GM15510 (cell line): Measurements from ENCODE around the gene ATP2A2.

Source experiments
- POLR2A ChIP-seq: IDR thresholded peaks from 3 replicates; pipeline ENCODE4 v1.6.1; 2011; ENCODE audit warnings: borderline replicate concordance; ENCODE audit not compliant: insufficient read length; ENCODE audit errors: extremely low read depth

ATP2A2 gene

GRCh38 chr12:110340706-110341105, 59.7 kb downstream of the ATP2A2 start:
- no peak for TF ChIP-seq POLR2A

GRCh38 chr12:110342157-110342556, 61.1 kb downstream of the ATP2A2 start:
- no peak for TF ChIP-seq POLR2A

- TF ChIP-seq POLR2A = no peak
These were observed 62.1 kb downstream of the ATP2A2 start for GRCh38 chr12:110343114-110343513.

- no peak for TF ChIP-seq POLR2A
These were observed 62.9 kb downstream of the ATP2A2 start for GRCh38 chr12:110343736-110344555.

DNA sequence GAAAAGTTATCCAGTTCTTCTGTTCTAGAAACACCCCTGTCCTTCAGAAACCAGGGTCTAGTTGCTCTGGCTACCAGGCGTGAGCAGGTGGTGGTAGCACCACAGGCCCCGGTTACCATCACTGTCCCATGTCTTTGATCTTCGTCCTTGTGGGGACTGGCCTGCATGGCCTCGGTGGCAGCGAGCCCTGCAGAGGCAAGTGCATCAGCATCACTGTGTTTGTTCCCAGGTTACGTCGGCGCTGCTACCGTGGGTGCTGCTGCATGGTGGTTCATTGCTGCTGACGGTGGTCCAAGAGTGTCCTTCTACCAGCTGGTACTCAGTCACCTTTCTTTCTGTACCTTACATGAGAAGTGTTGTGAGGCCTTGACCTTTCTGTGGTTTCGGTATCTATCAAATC, 63.6 kb downstream of the ATP2A2 start:
- TF ChIP-seq POLR2A = no peak

DNA sequence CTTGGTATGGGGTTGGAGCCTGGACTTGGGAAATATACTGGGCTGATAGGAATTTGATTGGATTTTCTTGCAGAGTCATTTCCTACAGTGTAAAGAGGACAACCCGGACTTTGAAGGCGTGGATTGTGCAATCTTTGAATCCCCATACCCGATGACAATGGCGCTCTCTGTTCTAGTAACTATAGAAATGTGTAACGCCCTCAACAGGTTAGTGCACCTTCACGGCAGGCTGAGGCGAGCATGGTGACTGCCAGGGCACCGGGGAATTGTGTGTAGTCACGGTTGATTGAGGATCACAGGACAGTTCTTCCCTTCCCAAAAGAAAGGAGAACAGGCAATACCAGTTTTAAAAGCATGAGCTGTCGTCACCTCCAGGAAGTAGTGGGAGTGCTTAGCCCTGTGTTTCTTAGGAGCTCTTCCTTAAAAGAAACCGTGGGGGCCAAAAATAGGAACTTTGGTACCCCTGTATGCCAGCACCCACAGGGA, 64.2 kb downstream of the ATP2A2 start:
- TF ChIP-seq POLR2A = no peak

- no peak for TF ChIP-seq POLR2A
These were observed 64.9 kb downstream of the ATP2A2 start for GRCh38 chr12:110345963-110346362.

DNA sequence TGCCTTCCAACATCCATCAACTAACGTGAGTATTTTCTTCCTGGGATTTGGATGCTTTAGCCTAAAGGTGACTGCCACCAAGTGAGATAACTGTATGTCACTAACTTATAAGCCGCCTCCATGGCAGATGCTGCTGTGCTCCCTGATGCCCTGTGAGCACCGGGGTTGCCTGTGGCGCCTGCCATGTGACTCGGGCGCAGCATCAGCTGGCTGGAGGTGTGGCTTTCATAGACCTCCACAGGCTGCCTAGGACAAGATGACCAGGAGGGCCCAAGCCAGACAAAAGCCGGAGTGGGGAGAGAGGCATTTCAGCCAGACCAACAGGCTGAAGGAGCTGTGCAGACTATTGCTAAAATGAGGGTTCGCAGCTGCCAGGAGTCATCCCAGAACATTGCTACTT, 66.7 kb downstream of the ATP2A2 start:
- TF ChIP-seq POLR2A = no peak

DNA sequence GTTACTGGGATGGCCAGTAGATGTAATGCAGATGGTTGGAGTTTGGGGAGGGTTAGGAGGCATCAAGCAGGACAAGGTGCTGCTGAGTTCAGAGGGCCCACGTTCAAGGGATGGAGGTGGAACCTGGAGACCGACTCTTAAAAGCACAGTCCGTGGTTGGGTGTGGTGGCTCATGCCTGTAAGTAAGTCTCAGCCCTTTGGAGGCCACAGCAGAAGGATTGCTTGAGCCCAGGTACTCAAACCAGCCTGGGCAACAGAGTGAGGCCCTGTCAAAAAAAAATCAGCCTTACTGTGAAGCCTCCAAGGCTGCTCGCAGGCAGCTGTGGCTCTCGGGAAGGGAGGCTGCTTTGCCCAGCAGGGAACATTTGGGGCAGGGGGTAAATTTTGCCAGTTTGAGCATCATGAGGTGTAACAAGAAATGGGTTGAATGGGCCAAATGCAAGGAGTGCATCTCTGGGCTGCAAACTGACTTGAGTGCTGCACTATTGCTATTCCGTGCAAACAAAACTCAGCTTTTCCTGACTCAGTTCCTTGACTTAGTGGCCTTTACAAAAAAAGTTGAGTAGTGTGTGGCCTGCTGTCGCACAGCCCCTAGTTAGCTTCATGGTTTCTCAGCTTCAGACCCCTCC, 67.5 kb downstream of the ATP2A2 start:
- TF ChIP-seq POLR2A = no peak

DNA sequence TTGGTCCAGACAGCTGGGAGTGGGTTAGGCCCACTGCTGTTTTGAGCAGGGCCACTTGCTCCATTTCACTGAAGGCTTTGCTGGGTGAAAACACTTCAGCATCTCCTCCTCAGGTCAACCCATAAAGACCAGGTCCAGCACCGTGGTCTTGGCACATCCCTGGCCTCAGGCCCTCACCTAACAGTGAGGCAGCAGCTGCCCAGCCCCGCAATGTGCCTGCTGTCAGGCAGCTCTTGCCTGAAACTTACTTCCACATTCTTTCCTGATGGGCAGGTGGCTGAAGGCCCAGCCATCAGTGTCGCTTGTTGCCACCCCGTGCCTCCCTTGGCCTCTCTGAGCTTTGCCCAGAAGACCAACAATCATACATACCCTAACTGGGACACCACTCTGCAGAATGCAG, 68.0 kb downstream of the ATP2A2 start:
- TF ChIP-seq POLR2A = no peak

DNA sequence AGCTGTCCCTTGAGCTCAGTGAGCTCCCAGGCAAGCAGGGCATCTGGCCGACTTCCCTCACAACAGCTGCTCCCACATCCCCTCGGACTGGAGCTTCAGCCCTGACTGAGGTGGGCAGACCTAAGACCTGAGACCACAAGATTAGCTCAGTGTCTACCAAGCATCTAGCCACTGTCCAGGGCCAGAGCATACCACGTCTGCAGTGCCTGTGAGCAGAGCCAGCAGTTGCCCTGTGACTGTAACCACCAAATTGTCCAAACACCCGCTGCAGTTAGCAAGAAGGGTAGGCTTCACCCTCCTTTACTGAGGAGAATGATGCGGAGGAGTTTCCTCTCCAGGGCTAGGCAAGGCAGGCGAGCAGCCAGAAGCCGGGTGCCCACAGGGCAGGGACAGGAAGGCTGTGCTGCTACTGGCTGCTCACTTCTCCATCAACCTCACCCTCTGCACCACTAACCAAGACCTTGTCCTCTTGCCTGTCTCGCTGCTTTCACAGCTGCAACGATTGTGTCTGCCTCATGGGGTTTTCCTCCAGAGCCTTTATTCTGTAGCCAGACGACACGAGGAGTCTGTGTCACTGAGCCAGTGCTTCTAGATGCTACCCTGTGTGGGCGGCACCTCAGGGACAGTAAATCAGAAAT, 68.6 kb downstream of the ATP2A2 start:
- TF ChIP-seq POLR2A = peak; percentile 24

GRCh38 chr12:110351119-110351518, 70.1 kb downstream of the ATP2A2 start:
- TF ChIP-seq POLR2A = no peak

GRCh38 chr12:110352401-110352800, 71.4 kb downstream of the ATP2A2 start:
- TF ChIP-seq POLR2A = no peak

GRCh38 chr12:110353211-110353965, 72.3 kb downstream of the ATP2A2 start:
- no peak for TF ChIP-seq POLR2A

- no peak for TF ChIP-seq POLR2A
These were observed 73.2 kb downstream of the ATP2A2 start for GRCh38 chr12:110354172-110354780.

DNA sequence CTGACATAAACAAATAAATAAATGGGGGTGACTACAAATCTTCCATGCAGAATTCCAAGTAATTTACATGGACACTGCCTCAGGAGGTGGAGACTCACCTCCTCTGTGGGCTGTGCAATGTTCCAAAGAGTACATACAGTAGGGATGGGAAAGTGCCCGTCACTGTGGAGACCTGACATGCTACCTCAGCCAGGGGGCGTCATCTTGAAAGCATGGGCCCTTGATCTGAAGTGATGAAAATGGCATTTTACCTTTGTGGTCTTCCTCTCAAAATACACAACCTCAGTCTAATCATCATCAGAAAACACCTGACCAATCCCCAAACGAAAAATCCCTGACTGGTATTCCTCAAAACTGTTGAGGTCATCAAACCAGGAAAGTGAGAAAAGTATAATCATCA, 74.0 kb downstream of the ATP2A2 start:
- no peak for TF ChIP-seq POLR2A
